SKM-1 treated with dmso at 0.1 percent for 144 hours (cell line): Measurements from ENCODE around the gene POR.
A peak's percentile ranks its signal among the peaks of the same experiment; 100 is the strongest.

ENCODE experiments used
- DNase-seq: peaks from one replicate; lab custom pipeline; 2025; ENCODE audit not compliant: unreplicated experiment; lab: John Stamatoyannopoulos, UW

The POR gene

GRCh38 chr7:75971309-75971960, 56.5 kb downstream of the POR start:
- no peak for DNase-seq

GRCh38 chr7:75971961-75972763, 57.2 kb downstream of the POR start:
- DNase-seq = peak; percentile 82

- DNase-seq = no peak
These were observed 62.8 kb downstream of the POR start for GRCh38 chr7:75977743-75978142.

- DNase-seq = no peak
These were observed 64.9 kb downstream of the POR start for GRCh38 chr7:75979759-75980429.

- DNase-seq = no peak
These were observed 65.7 kb downstream of the POR start for GRCh38 chr7:75980430-75981202.

GRCh38 chr7:75981203-75981452, 66.2 kb downstream of the POR start:
- no peak for DNase-seq

GRCh38 chr7:75981453-75982305, 66.7 kb downstream of the POR start:
- no peak for DNase-seq

GRCh38 chr7:75982306-75983064, 67.5 kb downstream of the POR start:
- DNase-seq = no peak

GRCh38 chr7:75983471-75984129, 68.6 kb downstream of the POR start:
- no peak for DNase-seq

- DNase-seq = no peak
These were observed 69.4 kb downstream of the POR start for GRCh38 chr7:75984130-75985008.

GRCh38 chr7:75985009-75985517, 70.1 kb downstream of the POR start:
- DNase-seq = no peak

- DNase-seq = no peak
These were observed 70.7 kb downstream of the POR start for GRCh38 chr7:75985518-75986146.

GRCh38 chr7:75986147-75986781, 71.3 kb downstream of the POR start:
- DNase-seq = no peak

GRCh38 chr7:75987026-75987804, 72.3 kb downstream of the POR start:
- DNase-seq = no peak

- no peak for DNase-seq
These were observed 73.0 kb downstream of the POR start for GRCh38 chr7:75987805-75988567.
